Osteoblast (primary cell): Measurements from ENCODE around the gene DMGDH. TPM values are rescaled to one million over a fixed set of nuclear protein-coding genes. Genes with fewer than 3 reads are reported as not detected.

ENCODE experiments used
- DNase-seq: peaks from one replicate; pipeline ENCODE4 v3.0.0; 2011; ENCODE audit warnings: low spot score, mixed read lengths; ENCODE audit not compliant: insufficient read length; ENCODE audit errors: missing footprints
- H2AFZ ChIP-seq: 2 replicates; pipeline ENCODE4 v1.6.0; 2011; ENCODE audit warnings: mild to moderate bottlenecking, low read length
- H3K27ac ChIP-seq: 2 replicates; pipeline ENCODE4 v1.5.1; 2011; ENCODE audit warnings: mild to moderate bottlenecking, low read depth, low read length, moderate library complexity
- H3K27me3 ChIP-seq: 2 replicates; pipeline ENCODE4 v1.6.0; 2012; ENCODE audit warnings: mild to moderate bottlenecking, control low read depth, inconsistent platforms, low read length, moderate library complexity; ENCODE audit not compliant: insufficient read depth
- H3K36me3 ChIP-seq: 2 replicates; pipeline ENCODE4 v1.5.1; 2011; ENCODE audit warnings: mild to moderate bottlenecking, low read length, control low read depth, moderate library complexity; ENCODE audit not compliant: insufficient read depth
- H3K4me1 ChIP-seq: 2 replicates; pipeline ENCODE4 v1.5.1; 2011; ENCODE audit warnings: mild to moderate bottlenecking, low read length, control low read depth, moderate library complexity; ENCODE audit not compliant: insufficient read depth
- H3K4me2 ChIP-seq: 2 replicates; pipeline ENCODE4 v1.6.0; 2011; ENCODE audit warnings: mild to moderate bottlenecking, low read length; ENCODE audit not compliant: insufficient read depth
- H3K4me3 ChIP-seq: fragments of 200-600 bp; sonication (generic); 3 replicates; pipeline ENCODE4 v1.5.1; 2012; ENCODE audit warnings: mild to moderate bottlenecking, low read length, inconsistent platforms; ENCODE audit not compliant: insufficient read depth
- H3K79me2 ChIP-seq: 2 replicates; pipeline ENCODE4 v1.6.0; 2012; ENCODE audit warnings: mild to moderate bottlenecking, low read length, control low read depth, inconsistent platforms; ENCODE audit not compliant: insufficient read depth
- H3K9me3 ChIP-seq: 2 replicates; pipeline ENCODE4 v1.5.1; 2011; ENCODE audit warnings: low read depth, low read length, control low read depth
- H4K20me1 ChIP-seq: 2 replicates; pipeline ENCODE4 v1.6.0; 2012; ENCODE audit warnings: mild to moderate bottlenecking, low read length, control low read depth; ENCODE audit not compliant: insufficient read depth
- total RNA-seq: library from RNA; depleted of rRNA; stranded (reverse); fragments of >200 nt; gene quantifications from 2 replicates; pipeline ENCODE4 v1.2.3, GENCODE V29; 2012
- TF ChIP-seq, protein P1 (sequence below): IDR thresholded peaks from 2 replicates; pipeline ENCODE4 v1.5.1; 2011; ENCODE audit warnings: mild to moderate bottlenecking, low read depth, low read length, moderate library complexity; ENCODE audit errors: extremely low read depth

Gene DMGDH
- total RNA-seq, 1 donor: 7.2 TPM

DNA sequence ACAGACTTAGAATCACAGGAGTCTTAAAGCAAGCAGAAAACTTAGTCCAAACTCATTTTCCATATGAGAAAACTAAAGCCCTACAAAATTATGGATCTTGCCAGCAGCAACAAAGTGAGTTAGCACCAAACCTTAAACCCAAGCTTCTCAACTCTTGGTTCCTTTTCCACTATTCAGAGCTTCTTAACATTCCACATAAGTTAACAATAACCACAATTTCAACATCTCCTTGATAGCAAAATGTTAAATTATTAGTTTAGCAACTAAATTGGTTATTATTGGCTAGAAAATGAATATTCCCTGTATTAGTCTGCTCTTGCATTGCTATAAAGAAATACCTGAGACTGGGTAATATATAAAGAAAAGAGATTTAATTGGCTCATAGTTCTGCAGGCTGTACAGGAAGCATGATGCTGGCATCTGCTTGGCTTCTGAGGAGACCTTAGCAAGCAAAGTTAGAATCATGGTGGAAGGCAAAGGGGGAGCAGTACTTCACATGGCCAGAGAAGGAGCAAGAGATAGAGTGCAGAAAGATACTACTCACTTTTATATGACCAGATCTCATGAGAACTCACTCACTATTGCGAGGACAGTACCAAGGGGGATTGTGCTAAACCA is 58.1 kb downstream of the DMGDH start:
- no peak for DNase-seq
- Histone ChIP-seq H3K4me2 (peak overlapping the region; percentile 32), H3K27ac (peak overlapping the region; percentile 63)

GRCh38 chr5:79008362-79008761 is 61.1 kb downstream of the DMGDH start:
- peaks cover 2% of the 10 kb centered on the region for H3K9me3 ChIP-seq

More for the DNA sequence above, 58.1 kb downstream of the DMGDH start:
- Histone ChIP-seq H4K20me1 (no peaks in the 10 kb centered on the region), H3K4me3 (no peak overlapping the region), H3K4me1 (peaks cover 17% of the 10 kb centered on the region), H3K9me3 (peaks cover 2% of the 10 kb centered on the region), H3K27me3 (no peaks in the 10 kb centered on the region), H2AFZ (no peak overlapping the region), H3K36me3 (no peaks in the 10 kb centered on the region), H3K79me2 (no peaks in the 10 kb centered on the region)
- TF ChIP-seq, protein P1, sequence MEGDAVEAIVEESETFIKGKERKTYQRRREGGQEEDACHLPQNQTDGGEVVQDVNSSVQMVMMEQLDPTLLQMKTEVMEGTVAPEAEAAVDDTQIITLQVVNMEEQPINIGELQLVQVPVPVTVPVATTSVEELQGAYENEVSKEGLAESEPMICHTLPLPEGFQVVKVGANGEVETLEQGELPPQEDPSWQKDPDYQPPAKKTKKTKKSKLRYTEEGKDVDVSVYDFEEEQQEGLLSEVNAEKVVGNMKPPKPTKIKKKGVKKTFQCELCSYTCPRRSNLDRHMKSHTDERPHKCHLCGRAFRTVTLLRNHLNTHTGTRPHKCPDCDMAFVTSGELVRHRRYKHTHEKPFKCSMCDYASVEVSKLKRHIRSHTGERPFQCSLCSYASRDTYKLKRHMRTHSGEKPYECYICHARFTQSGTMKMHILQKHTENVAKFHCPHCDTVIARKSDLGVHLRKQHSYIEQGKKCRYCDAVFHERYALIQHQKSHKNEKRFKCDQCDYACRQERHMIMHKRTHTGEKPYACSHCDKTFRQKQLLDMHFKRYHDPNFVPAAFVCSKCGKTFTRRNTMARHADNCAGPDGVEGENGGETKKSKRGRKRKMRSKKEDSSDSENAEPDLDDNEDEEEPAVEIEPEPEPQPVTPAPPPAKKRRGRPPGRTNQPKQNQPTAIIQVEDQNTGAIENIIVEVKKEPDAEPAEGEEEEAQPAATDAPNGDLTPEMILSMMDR: peak; percentile 43

DNA sequence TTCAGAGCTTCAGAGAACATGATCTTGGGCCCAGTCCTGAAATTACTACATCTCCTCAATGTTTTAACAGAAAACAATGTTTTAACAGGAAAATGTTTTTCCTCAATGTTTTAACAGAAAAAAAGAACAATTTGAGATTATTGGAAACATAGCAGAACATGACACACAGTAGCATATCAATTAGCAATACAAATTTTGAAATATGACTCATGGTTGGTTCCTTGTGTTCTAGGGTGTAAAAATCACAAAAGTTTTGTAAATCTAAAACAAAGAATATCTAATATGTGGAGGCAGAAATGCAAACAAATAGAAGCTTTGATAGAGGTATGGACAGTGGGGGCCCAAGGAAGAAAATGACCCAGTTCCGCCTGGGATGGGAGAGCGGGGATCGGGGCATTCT is 61.6 kb downstream of the DMGDH start:
- Histone ChIP-seq H3K36me3 (no peaks in the 10 kb centered on the region), H3K9me3 (peaks cover 2% of the 10 kb centered on the region), H3K27me3 (no peaks in the 10 kb centered on the region), H4K20me1 (no peaks in the 10 kb centered on the region), H3K79me2 (no peaks in the 10 kb centered on the region), H3K4me3 (no peak overlapping the region), H3K4me2 (no peak overlapping the region), H3K4me1 (peaks cover 17% of the 10 kb centered on the region), H2AFZ (no peak overlapping the region), H3K27ac (no peak overlapping the region)
- DNase-seq: no peak
- TF ChIP-seq, protein P1: no peak

More at GRCh38 chr5:79008362-79008761, 61.1 kb downstream of the DMGDH start:
- Histone ChIP-seq H3K27me3 (no peaks in the 10 kb centered on the region), H4K20me1 (no peaks in the 10 kb centered on the region), H3K4me1 (peaks cover 17% of the 10 kb centered on the region), H3K36me3 (no peaks in the 10 kb centered on the region), H2AFZ (no peak overlapping the region), H3K4me3 (no peak overlapping the region), H3K27ac (no peak overlapping the region), H3K4me2 (no peak overlapping the region), H3K79me2 (no peaks in the 10 kb centered on the region)
- TF ChIP-seq, protein P1: no peak
- no peak for DNase-seq

DNA sequence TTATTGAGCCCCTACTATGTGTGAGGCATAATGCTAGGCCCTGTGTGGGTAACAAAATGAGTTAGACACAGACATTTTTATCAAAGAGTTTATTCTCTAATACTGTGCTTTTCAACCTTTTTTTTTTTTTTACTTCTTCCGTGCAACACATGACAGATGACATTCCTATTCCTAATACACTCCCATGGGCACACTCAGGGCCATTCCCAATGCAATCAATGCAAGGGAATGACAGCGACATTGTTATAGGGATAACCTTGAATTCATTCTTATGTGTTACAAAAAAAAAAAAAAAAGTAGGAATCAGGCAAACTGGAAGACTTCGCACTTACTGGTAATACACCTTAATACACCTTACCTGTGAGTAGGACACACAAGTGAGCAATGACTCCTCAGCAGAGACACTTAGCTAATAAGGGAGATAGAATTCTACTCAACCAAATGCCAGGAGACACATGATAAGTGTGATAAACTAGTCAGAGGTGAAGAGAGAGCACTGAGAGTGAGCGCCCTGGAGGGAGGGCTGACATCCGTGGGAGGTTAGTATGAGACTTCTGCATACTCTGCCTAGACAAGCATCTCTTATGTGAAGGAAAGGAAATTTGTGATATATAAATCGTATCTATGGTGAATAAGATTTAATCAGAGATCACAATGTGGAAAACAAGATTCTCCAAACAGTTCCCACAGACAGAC is 63.4 kb downstream of the DMGDH start:
- TF ChIP-seq, protein P1: no peak
- H3K27me3 ChIP-seq: no peaks in the 10 kb centered on the region
- no peak overlapping the region for H3K4me3 ChIP-seq
- no peaks in the 10 kb centered on the region for H3K9me3 ChIP-seq
- H3K27ac ChIP-seq: no peak overlapping the region
- peaks cover 22% of the 10 kb centered on the region for H3K4me1 ChIP-seq
- no peak overlapping the region for H3K4me2 ChIP-seq
- H3K36me3 ChIP-seq: no peaks in the 10 kb centered on the region
- no peaks in the 10 kb centered on the region for H3K79me2 ChIP-seq
- H4K20me1 ChIP-seq: no peaks in the 10 kb centered on the region
- no peak overlapping the region for H2AFZ ChIP-seq
- DNase-seq: no peak
